Measurements from ENCODE around the gene CDC20. TPM values are rescaled to one million over a fixed set of nuclear protein-coding genes. Genes with fewer than 3 reads are reported as not detected.

The CDC20 gene
- total RNA-seq, 1 donor from 2014 or later = 24.3 TPM

GRCh38 chr1:43354471-43354870 lies 4.3 kb upstream of the CDC20 start:
- H3K4me3 Mint-ChIP-seq (ENCODE audit: unreplicated experiment) = no peak overlapping the region
- H3K4me1 Mint-ChIP-seq (ENCODE audit: unreplicated experiment) = peaks cover 8% of the 10 kb centered on the region
- no peak overlapping the region for H3K27ac Mint-ChIP-seq (ENCODE audit: unreplicated experiment)
- DNase-seq (ENCODE audit: low spot score) = no peak
- H3K36me3 Mint-ChIP-seq (ENCODE audit: low read depth, unreplicated experiment) = no peaks in the 10 kb centered on the region
- no peak for TF ChIP-seq CTCF (IDR thresholded peaks at IDR 0.05; ENCODE audit: unreplicated experiment)
- H3K9me3 Mint-ChIP-seq (ENCODE audit: unreplicated experiment) = no peaks in the 10 kb centered on the region
- H3K27me3 Mint-ChIP-seq (ENCODE audit: unreplicated experiment) = peaks cover 11% of the 10 kb centered on the region

GRCh38 chr1:43354936-43355335 lies 3.8 kb upstream of the CDC20 start:
- no peaks in the 10 kb centered on the region for H3K36me3 Mint-ChIP-seq (ENCODE audit: low read depth, unreplicated experiment)

GRCh38 chr1:43357251-43357650 lies 1.5 kb upstream of the CDC20 start:
- H3K36me3 Mint-ChIP-seq (ENCODE audit: low read depth, unreplicated experiment) = peaks cover 14% of the 10 kb centered on the region
- no peak overlapping the region for H3K27ac Mint-ChIP-seq (ENCODE audit: unreplicated experiment)
- no peak for DNase-seq (ENCODE audit: low spot score)
- TF ChIP-seq CTCF (IDR thresholded peaks at IDR 0.05; ENCODE audit: unreplicated experiment) = no peak
- peak overlapping the region; percentile 92 for H3K4me3 Mint-ChIP-seq (ENCODE audit: unreplicated experiment)
- peaks cover 26% of the 10 kb centered on the region for H3K4me1 Mint-ChIP-seq (ENCODE audit: unreplicated experiment)
- H3K27me3 Mint-ChIP-seq (ENCODE audit: unreplicated experiment) = peaks cover 14% of the 10 kb centered on the region
- no peaks in the 10 kb centered on the region for H3K9me3 Mint-ChIP-seq (ENCODE audit: unreplicated experiment)

More at GRCh38 chr1:43354936-43355335, 3.8 kb upstream of the CDC20 start:
- Mint-ChIP-seq H3K4me1 (ENCODE audit: unreplicated experiment) (peaks cover 8% of the 10 kb centered on the region), H3K4me3 (ENCODE audit: unreplicated experiment) (no peak overlapping the region), H3K27ac (ENCODE audit: unreplicated experiment) (no peak overlapping the region), H3K9me3 (ENCODE audit: unreplicated experiment) (no peaks in the 10 kb centered on the region), H3K27me3 (ENCODE audit: unreplicated experiment) (peaks cover 10% of the 10 kb centered on the region)
- no peak for DNase-seq (ENCODE audit: low spot score)
- TF ChIP-seq CTCF (IDR thresholded peaks at IDR 0.05; ENCODE audit: unreplicated experiment) = no peak

- Mint-ChIP-seq H3K27me3 (ENCODE audit: unreplicated experiment) (peaks cover 11% of the 10 kb centered on the region), H3K27ac (ENCODE audit: unreplicated experiment) (peak overlapping the region; percentile 86), H3K4me1 (ENCODE audit: unreplicated experiment) (peaks cover 26% of the 10 kb centered on the region), H3K36me3 (ENCODE audit: low read depth, unreplicated experiment) (peaks cover 17% of the 10 kb centered on the region), H3K9me3 (ENCODE audit: unreplicated experiment) (no peaks in the 10 kb centered on the region), H3K4me3 (ENCODE audit: unreplicated experiment) (peak overlapping the region; percentile 92)
- peak; percentile 15 for DNase-seq (ENCODE audit: low spot score)
- no peak for TF ChIP-seq CTCF (IDR thresholded peaks at IDR 0.05; ENCODE audit: unreplicated experiment)
Measured at GRCh38 chr1:43358121-43358745, 548 bp upstream of the CDC20 start.

- Mint-ChIP-seq H3K27ac (ENCODE audit: unreplicated experiment) (no peak overlapping the region), H3K4me1 (ENCODE audit: unreplicated experiment) (peaks cover 31% of the 10 kb centered on the region), H3K9me3 (ENCODE audit: unreplicated experiment) (no peaks in the 10 kb centered on the region), H3K27me3 (ENCODE audit: unreplicated experiment) (peaks cover 8% of the 10 kb centered on the region), H3K4me3 (ENCODE audit: unreplicated experiment) (peak overlapping the region; percentile 92), H3K36me3 (ENCODE audit: low read depth, unreplicated experiment) (peaks cover 28% of the 10 kb centered on the region)
- DNase-seq (ENCODE audit: low spot score) = no peak
- TF ChIP-seq CTCF (IDR thresholded peaks at IDR 0.05; ENCODE audit: unreplicated experiment) = no peak
Measured at GRCh38 chr1:43359696-43360095, 915 bp downstream of the CDC20 start.

All from endothelial cell (in vitro differentiated cells).